NCI-H1417 treated with DMSO at 0.1 percent for 48 hours (cell line): Measurements from ENCODE around the gene RB1.
"Not testable (repeated sequence)": the region's sequence is repeated elsewhere in the genome, so short reads cannot be mapped to it uniquely, and the experiment has no call there.

Experiments
- DNase-seq: peaks from one replicate; lab custom pipeline; 2025; lab: John Stamatoyannopoulos, UW

The RB1 gene

GRCh38 chr13:48410199-48410598 lies 106.6 kb downstream of the RB1 start:
- no peak for DNase-seq

DNA sequence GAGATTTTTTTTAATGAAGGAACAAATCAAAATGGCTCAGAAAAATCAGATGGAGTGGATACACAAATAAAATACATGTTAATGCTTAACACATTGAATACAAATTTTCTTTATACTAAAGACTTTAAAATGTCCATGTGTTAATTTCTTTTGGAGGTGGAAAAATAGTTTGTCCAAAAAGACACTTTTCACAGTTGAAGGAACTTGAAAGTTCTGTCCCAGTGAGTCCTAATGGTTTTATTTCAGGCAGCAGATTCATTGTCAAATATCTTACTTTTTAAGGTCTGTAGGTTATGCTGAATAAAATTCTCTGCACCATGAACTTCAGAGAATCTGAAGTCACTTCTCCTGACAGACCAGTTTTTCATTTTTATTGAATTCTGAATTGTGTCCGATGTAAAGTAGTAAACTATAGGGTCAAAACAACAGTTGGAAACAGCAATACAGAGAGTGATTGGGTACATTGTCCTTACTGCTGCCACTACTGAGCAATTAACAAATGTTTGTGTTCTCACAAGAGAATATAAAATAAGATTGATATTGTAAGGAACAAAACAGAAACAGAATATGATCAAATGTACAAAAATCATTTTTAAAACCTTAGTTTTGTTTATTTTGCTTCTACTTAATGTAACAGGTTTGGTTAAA lies 107.7 kb downstream of the RB1 start:
- DNase-seq = no peak

GRCh38 chr13:48411841-48412531 lies 108.4 kb downstream of the RB1 start:
- no peak for DNase-seq

DNA sequence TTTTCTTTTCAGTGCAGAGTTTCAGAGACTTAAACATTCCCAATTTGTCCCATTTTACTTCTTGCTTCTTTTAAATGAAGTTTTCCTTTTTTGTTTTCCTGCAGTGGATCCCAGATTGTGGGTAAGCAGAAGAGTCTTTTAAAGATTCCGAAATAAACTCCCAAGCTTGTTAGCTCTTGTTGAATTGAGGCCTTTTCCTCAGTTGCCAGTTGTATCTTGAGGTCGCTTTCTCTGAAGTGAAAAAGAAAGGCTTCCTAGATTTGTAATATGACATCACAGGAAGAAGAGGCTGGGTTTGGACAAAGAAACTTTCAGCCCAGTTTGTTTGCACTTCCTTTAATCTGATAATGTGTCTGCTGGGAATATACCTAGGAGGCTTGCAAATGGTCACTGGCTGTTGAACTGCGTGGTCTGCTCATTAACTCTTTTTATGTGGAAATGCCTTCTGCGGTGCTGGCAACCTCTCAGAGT lies 109.4 kb downstream of the RB1 start, which contains the start of gene LPAR6:
TSS of gene LPAR6 (minus strand) at position 233 of the 471 bp plus-strand sequence. CDS start 690 bp downstream, outside the sequence.
- no peak for DNase-seq

DNA sequence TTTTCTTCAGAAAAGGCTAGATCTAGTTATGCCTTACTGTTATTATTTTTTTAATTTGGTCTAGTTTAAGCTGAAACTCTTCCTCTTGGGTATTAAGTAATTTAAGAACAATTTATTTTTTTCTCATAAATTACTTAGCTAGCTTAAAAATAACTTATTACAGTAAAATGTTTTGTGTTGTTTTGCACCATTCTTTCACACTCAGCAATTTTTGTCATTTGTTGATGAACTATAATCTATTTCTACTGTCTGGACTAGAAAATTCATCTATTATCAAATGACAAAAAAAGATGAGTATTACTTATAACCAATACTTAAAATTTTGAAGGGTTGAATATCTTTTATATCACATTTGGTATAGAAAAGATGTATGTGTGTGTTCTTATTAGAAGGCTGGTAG lies 111.0 kb downstream of the RB1 start:
- DNase-seq = no peak

- no peak for DNase-seq
Measured at GRCh38 chr13:48415516-48415915, 112.0 kb downstream of the RB1 start.

DNA sequence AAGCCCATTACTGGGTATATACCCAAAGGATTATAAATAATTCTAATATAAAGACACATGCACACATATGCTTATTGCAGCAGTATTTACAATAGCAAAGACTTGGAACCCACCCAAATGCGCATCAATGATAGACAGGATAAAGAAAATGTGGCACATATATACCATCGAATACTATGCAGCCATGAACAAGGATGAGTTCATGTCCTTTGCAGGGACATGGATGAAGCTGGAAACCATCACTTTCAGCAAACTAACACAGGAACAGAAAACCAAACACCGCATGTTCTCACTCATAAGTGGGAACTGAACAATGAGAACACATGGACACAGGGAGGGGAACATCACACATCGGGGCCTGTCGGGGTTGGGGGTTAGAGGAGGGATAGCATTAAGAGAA lies 118.5 kb downstream of the RB1 start:
- DNase-seq = not testable (repeated sequence)

- no peak for DNase-seq
Measured at GRCh38 chr13:48424212-48424611, 120.7 kb downstream of the RB1 start.

GRCh38 chr13:48426052-48426451 lies 122.5 kb downstream of the RB1 start:
- DNase-seq = no peak

DNA sequence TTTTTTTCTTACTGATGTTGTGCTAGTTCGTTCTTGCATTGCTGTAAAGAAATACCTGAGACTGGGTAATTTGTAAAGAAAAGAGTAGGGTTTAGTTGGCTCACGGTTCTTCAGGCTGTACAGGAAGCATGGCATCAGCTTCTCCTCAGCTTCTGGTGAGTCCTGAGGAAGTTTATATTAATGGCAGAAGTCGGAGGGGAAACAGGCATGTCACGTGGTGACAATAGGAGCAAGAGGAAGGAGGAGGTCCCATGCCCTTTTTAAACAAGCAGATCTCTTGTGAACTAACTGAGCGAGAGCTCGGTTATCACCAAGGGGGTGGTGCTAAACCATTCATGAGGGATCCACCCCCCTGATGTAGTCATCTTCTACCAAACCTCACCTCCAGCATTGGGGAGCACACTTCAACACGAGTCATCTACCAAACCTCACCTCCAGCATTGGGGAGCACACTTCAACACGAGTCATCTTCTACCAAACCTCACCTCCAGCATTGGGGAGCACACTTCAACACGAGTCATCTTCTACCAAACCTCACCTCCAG lies 123.3 kb downstream of the RB1 start:
- DNase-seq = not testable (repeated sequence)

DNA sequence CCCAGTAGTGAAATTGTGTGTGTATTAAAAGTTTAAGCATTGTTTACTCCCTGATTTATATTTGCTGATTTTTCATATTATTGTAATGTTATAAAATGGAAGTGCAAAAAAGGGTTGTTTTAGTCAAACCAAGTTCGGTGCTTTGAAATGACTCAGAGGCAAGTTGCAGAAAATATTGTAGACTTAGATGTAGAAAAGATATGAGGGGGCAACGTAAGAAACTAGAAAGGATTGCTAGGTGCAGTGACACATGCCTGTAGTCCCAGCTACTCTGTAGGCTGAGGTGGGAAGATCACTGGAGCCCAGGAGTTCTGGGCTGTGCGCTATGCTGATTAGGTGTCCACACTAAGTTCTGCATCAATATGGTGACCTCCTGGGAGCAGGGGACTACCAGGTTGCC lies 125.5 kb downstream of the RB1 start:
- no peak for DNase-seq

- DNase-seq = no peak
Measured at GRCh38 chr13:48429886-48430285, 126.3 kb downstream of the RB1 start.

DNA sequence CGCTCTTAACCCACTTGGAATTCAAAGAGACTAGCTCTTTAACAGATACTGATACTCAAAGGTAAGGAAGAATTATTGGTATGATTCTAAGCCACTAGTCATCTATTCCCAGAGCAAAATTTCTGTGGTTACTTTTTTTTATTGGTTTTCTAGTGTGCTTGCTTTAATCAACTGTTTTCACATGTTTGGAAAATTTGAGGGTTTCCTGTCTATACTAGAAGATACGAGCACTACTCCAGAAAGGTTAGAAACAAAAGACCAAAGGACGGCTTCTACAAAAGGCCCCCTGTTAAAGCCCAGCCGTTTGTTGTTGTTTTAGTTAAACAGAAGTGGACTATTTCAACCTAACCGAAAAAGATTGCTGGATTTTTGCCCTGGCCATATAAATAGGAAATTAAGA lies 127.9 kb downstream of the RB1 start:
- DNase-seq = no peak

DNA sequence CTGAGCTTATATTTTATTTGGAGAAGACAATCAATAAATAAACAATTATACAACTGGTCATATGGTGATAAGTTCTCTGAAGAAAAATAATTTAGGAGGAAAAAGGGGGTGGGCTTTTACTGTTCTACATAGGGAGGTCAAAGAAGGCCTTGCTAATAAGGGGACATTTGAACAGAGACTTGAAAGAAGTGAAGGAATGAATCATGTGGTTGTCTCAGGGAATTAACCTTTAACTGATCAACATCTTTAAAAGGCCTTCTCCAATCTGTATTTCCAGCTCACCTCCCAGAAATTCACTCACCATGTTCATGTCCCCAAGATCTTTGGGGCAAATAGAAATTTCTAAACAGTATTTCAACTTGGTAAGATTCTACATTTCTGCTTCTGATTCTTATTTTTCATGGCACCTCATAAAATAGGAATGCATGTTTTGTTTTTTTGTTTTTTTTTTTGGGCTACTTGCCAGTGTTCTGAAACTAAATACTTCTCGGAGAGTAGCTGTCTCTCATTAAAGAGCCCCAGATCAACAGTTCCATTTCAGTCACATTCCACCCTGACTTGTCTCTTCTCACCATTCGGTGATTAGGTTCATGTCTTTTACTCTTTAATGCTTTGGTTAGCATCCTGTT lies 128.6 kb downstream of the RB1 start:
- DNase-seq = no peak

- no peak for DNase-seq
Measured at GRCh38 chr13:48434200-48434599, 130.6 kb downstream of the RB1 start.

GRCh38 chr13:48436661-48437288 lies 133.2 kb downstream of the RB1 start:
- DNase-seq = no peak

- DNase-seq = no peak
Measured at GRCh38 chr13:48437371-48437770, 133.8 kb downstream of the RB1 start.

GRCh38 chr13:48443442-48444208 lies 140.1 kb downstream of the RB1 start:
- no peak for DNase-seq

- DNase-seq = no peak
Measured at GRCh38 chr13:48446464-48446863, 142.9 kb downstream of the RB1 start.

DNA sequence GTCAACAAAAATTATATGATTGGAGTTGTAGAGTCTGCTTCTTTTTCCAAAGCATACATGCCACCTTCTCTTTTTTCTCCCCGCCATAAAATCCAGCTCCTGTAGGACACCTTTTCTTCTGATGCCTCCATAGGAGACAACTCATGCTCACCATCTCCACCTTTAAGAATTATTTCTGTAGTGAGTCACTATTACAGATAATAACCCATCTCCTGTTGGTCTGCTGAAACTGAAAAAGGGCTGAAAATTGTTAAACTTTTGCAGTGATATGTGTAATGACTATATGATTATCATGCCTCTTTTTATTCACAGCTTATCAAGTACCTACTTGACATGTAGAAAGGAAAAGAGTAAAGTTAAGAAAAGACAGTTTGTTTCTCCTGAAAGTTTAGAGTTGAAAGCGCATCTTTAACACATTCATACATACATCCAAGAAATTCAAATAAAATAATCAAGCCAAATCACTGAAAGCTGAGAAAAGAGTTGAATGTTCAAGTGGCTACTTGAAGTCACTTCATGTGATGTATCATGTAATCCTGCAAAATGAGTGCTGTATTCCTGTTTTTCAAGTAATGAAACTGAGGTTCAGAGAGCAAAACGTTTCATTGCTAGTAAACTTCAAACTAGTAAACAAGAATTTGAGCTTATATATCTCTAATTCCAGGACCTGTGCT lies 144.9 kb downstream of the RB1 start:
- no peak for DNase-seq
